Panc1 (cell line): ENCODE results near the gene RGS18. TPM values are rescaled to one million over a fixed set of nuclear protein-coding genes. Genes with fewer than 3 reads are reported as not detected.

ENCODE experiments used
- ATAC-seq: fragments of 200-7000 bp; cut with Tn5 transposase; 2 replicates; pipeline ENCODE4 v1.9.1; 2020; ENCODE audit warnings: mild to moderate bottlenecking, moderate library complexity
- BruUV-seq: library from RNA; stranded (reverse); fragments of 400-500 nt; replicated peaks from 2 replicates; lab custom pipeline; 2021; lab: Mats Ljungman, UMichigan
- CTCF ChIA-PET: fragments of 300-600 bp; sonication (Branson Sonifier 250); formaldehyde crosslinking; loops from one replicate; lab custom pipeline; 2022; ENCODE audit warnings: antibody characterized with exemption; lab: Charles Lee
- POLR2A ChIA-PET: fragments of 300-600 bp; sonication (Branson Sonifier 250); formaldehyde crosslinking; loops from one replicate; lab custom pipeline; 2022; ENCODE audit warnings: antibody characterized with exemption; lab: Charles Lee
- DNase-seq: peaks from one replicate; pipeline ENCODE4 v3.0.0-alpha.2; 2010; ENCODE audit warnings: low read depth, low spot score
- H3K27ac ChIP-seq: 2 replicates; pipeline ENCODE4 v1.5.1; 2011; ENCODE audit warnings: mild to moderate bottlenecking, low read length, inconsistent platforms
- H3K27me3 ChIP-seq: fragments of 200-500 bp; sonication (Bioruptor generic); 2 replicates; pipeline ENCODE4 v1.6.0; 2014; ENCODE audit warnings: low read length, inconsistent platforms; ENCODE audit not compliant: control insufficient read depth, insufficient read depth
- H3K36me3 ChIP-seq: fragments of 200-500 bp; sonication (Bioruptor generic); 2 replicates; pipeline ENCODE4 v1.5.1; 2014; ENCODE audit warnings: inconsistent platforms, mild to moderate bottlenecking, low read length, moderate library complexity; ENCODE audit not compliant: control insufficient read depth, insufficient read depth
- H3K4me1 ChIP-seq: 2 replicates; pipeline ENCODE4 v1.5.1; 2011; ENCODE audit warnings: inconsistent platforms, mild to moderate bottlenecking, low read length, moderate library complexity; ENCODE audit not compliant: control insufficient read depth, insufficient read depth
- H3K4me3 ChIP-seq, 2 experiments: 2 replicates each; pipeline ENCODE4 v1.5.1; 2011 to 2012; ENCODE audit warnings: low read depth in 2 of 2, low read length in 2 of 2, mild to moderate bottlenecking in 2 of 2, inconsistent platforms in 1 of 2, moderate library complexity in 1 of 2
- H3K9me3 ChIP-seq: fragments of 200-500 bp; sonication (Bioruptor generic); 2 replicates; pipeline ENCODE4 v1.5.1; 2014; ENCODE audit warnings: low read depth, mild to moderate bottlenecking, inconsistent platforms, low read length, moderate library complexity; ENCODE audit not compliant: control insufficient read depth, insufficient read depth
- CTCF ChIP-seq: fragments of 450-650 bp; IDR thresholded peaks from 2 replicates; pipeline ENCODE4 v1.5.1; 2017; ENCODE audit warnings: mild to moderate bottlenecking
- POLR2AphosphoS5 ChIP-seq: IDR thresholded peaks from 2 replicates; pipeline ENCODE4 v1.6.1; 2012; ENCODE audit warnings: mild to moderate bottlenecking, low read depth, low read length, moderate library complexity
- REST ChIP-seq, 2 experiments: IDR thresholded peaks; 2 replicates each; pipeline ENCODE4 v1.6.1; 2011 to 2012; ENCODE audit warnings: low read depth in 2 of 2, control low read depth in 1 of 2, low read length in 1 of 2, mild to moderate bottlenecking in 1 of 2, moderate library complexity in 1 of 2; ENCODE audit not compliant: insufficient read depth in 1 of 2
- SIN3A ChIP-seq: IDR thresholded peaks from 2 replicates; pipeline ENCODE4 v1.6.1; 2012; ENCODE audit warnings: low read depth, mild to moderate bottlenecking, low read length, moderate library complexity, borderline replicate concordance; ENCODE audit not compliant: insufficient read depth
- TCF7L2 ChIP-seq: IDR thresholded peaks from 2 replicates; pipeline ENCODE4 v1.6.1; 2011; ENCODE audit warnings: mild to moderate bottlenecking, low read depth, low read length, inconsistent platforms
- in situ Hi-C: cut with HindIII; loops from 2 replicates; pipeline ENCODE4 v1.10.0; 2016; ENCODE audit warnings: low sequenced_read_pairs, low pct_unique_long_range_greater_than_20kb
- intact Hi-C: fragments of 100-400 bp; cut with micrococcal nuclease; formaldehyde crosslinking; loops from one replicate; pipeline ENCODE4 v1.10.0; 2022; ENCODE audit not compliant: unreplicated experiment
- total RNA-seq: library from RNA; stranded (reverse); gene quantifications from one replicate; pipeline ENCODE4 v1.2.1, GENCODE V29; 2021; ENCODE audit not compliant: unreplicated experiment

RGS18 gene
- total RNA-seq, 1 experiment from 2014 or later, result not detected

- no peaks in the 10 kb centered on the region for H3K4me1 ChIP-seq
- in situ Hi-C loops, result no loop called here
- ChIA-PET POLR2A (no interaction called here), CTCF (no interaction called here)
- H3K36me3 ChIP-seq, result no peaks in the 10 kb centered on the region
- no peak overlapping the region for H3K4me3 ChIP-seq
- ATAC-seq (no peak), DNase-seq (no peak)
- peaks cover 6% of the 10 kb centered on the region; the same call in 1 of the 2 replicates for H3K9me3 ChIP-seq
- no peaks in the 10 kb centered on the region for H3K27me3 ChIP-seq
- TF ChIP-seq SIN3A (no peak), CTCF (no peak), POLR2AphosphoS5 (no peak), REST (IDR thresholded peaks at IDR 0.05; ENCODE audit: insufficient read depth in 1 of 2, low read depth in 2 of 2, low read length in 1 of 2) (no peak), TCF7L2 (no peak)
- BruUV-seq, result no TSS peak
- intact Hi-C loops, result no loop called here
- H3K27ac ChIP-seq, result no peak overlapping the region
These were observed 10.7 kb downstream of the RGS18 start for GRCh38 chr1:192168964-192169363.

GRCh38 chr1:192170196-192170984 lies 12.1 kb downstream of the RGS18 start:
- Histone ChIP-seq H3K4me3 (no peak overlapping the region), H3K9me3 (no peaks in the 10 kb centered on the region), H3K36me3 (no peaks in the 10 kb centered on the region), H3K27me3 (no peaks in the 10 kb centered on the region), H3K27ac (no peak overlapping the region), H3K4me1 (no peaks in the 10 kb centered on the region)
- CTCF ChIA-PET, result no interaction called here
- in situ Hi-C loops, result no loop called here
- intact Hi-C loops, result no loop called here
- POLR2A ChIA-PET, result no interaction called here
- no peak for ATAC-seq
- DNase-seq, result no peak
- no TSS peak for BruUV-seq
- no peak for TF ChIP-seq POLR2AphosphoS5
- TF ChIP-seq TCF7L2, result no peak
- no peak for TF ChIP-seq CTCF
- TF ChIP-seq SIN3A, result no peak
- TF ChIP-seq REST (IDR thresholded peaks at IDR 0.05; ENCODE audit: insufficient read depth in 1 of 2, low read depth in 2 of 2, low read length in 1 of 2), result no peak
